GM18508 (cell line): Measurements from ENCODE around the gene SCG2.
"Not testable (repeated sequence)": the region's sequence is repeated elsewhere in the genome, so short reads cannot be mapped to it uniquely, and the experiment has no call there.

ENCODE experiments used
- ATAC-seq: cut with Tn5 transposase; IDR thresholded peaks from one replicate; pipeline ENCODE4 v1.9.1; 2021; ENCODE audit warnings: moderate number of reproducible peaks; ENCODE audit not compliant: insufficient read depth, unreplicated experiment

The SCG2 gene

GRCh38 chr2:223613017-223613950 lies 11.1 kb upstream of the SCG2 start:
- no peak for ATAC-seq

GRCh38 chr2:223612501-223612900 lies 10.3 kb upstream of the SCG2 start:
- no peak for ATAC-seq

GRCh38 chr2:223611061-223611460 lies 8.9 kb upstream of the SCG2 start:
- no peak for ATAC-seq

- no peak for ATAC-seq
Observed at GRCh38 chr2:223607476-223607875, 5.3 kb upstream of the SCG2 start.

GRCh38 chr2:223606946-223607345 lies 4.8 kb upstream of the SCG2 start:
- no peak for ATAC-seq

DNA sequence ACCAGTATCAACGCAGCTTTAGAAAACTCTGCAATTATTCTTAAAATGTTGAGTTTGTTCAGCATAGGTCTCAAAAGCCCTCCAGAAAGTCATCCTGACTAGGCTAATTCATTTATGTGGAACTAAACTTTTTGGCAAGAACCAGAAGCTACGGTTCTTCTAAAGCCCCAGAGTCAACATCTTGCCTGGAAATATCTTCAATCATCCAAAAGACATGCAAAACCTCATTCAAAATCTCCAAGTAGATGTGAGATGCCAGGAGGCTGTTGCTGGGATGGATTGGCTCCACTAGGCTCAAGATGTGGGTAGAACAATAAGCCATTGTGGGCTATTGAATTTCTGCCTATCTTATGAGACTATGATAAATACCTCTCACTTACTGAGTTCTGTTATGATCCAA lies 2.1 kb upstream of the SCG2 start:
- no peak for ATAC-seq

DNA sequence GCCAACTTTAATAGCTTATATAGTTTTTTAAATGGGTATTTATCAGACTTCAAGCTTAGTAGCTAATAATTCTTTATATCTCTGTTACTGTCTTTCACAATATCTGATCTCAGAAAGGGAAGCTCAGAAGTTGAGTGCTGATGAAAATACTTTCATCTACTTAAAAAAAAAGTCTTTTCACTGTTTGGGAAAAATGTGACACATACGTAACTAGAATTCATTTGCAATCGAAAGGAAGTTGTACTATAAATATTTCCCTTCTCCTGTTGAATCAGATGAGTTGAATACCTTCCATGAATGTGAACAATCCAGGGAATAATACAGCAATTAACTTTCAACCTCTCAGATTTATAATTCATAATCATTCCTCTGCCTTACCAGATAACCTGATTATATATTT lies 811 bp upstream of the SCG2 start:
- ATAC-seq: no peak

DNA sequence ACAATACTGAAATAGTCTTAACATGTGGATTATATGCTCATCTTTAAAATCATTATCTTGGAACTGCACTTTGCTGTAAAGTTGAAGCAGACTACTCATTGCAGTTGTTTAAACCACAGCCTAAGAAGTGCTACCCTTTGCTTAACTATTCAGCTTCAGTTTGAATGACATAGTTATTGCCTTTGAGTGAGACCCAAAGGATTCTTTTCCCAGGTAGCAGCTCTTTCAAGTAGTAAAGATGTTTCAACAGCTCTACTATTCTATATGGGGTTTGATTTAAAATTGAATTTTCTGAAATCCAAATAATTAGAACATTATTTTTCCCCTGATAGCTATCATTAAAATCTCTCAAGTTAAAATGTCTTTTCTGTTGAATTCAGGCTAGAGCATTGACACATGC lies 1.1 kb downstream of the SCG2 start:
- no peak for ATAC-seq

GRCh38 chr2:223599640-223600380 lies 2.4 kb downstream of the SCG2 start:
- ATAC-seq: no peak

DNA sequence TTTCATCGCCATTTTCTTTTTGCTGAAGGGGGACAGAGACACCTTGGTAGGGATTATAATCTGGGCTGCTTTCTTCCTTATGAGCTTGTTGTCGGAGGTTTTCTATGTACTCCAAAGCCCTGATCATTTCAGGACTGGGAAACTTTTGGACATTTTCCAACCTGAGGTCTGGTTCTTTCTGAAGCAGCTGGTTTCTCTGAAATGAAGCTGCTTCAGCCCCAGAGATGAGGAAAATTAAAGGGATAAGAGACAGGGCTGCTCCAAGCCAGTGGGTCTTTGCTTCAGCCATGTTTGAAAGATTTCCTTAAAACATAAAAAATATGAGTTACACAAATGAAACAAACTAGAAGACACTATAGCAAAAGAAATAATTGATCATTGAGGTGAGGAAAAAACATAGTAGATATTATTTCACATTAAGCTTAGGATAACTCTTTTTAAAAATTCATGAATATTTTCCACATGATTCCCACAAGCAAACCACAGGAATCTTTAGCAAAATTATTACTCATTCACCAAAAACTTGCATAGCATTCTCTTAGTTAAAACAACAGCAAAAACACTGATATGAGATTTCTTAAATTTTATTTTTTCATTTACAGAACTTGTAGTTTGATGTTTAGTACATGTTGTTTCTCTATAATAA lies 3.0 kb downstream of the SCG2 start:
- ATAC-seq: no peak

- ATAC-seq: no peak
Observed at GRCh38 chr2:223597076-223597475, 5.1 kb downstream of the SCG2 start.

DNA sequence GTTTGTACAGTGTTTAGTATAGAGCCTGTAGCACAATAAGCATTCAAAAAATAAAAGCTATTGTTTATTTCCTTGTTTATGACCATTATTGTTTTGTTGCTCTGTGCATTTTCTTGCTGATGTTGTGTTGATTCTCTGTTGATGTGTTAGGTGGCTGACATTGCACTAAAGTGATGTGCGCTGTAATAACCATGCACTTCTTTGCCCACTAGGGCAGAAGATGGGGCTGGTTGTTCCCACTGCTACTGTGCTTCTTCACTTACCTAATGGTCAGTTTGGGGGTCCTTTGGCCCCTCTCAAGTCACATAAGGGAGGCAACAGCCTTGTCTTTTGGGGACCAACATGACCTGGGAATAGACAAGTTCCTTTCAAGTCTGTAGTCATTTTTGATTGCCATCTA lies 6.0 kb downstream of the SCG2 start:
- no peak for ATAC-seq

- ATAC-seq: no peak
Observed at GRCh38 chr2:223594831-223595230, 7.3 kb downstream of the SCG2 start.

DNA sequence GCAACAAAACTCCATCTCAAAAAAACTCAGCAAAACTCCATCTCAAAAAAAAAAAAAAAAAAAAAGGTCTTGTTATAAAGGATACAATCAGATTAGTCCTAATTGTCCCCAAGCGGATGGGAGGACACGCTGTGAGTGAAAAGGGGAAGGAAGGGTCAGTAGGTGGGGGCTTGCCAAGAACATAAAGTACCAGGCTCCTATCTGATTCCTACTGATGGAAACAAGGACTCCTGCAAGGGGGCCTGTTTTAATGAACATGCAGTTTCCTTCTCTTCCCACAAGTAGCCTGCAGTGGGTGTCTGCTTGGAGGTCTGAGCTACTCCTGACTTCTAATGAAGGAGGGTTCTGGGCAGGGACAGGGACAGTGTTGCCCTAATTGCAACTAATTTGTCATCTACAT lies 7.9 kb downstream of the SCG2 start:
- ATAC-seq: no peak

DNA sequence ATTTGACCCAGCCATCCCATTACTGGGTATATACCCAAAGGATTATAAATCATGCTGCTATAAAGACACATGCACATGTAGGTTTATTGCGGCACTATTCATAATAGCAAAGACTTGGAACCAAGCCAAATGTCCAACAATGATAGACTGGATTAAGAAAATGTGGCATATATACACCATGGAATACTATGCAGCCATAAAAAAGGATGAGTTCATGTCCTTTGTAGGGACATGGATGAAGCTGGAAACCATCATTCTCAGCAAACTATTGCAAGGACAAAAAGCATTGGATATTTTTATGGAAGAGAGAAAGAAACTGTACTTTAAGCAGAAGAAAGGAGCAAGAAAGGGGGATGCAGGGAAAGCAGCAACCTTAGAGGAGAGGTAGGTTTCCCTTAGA lies 9.5 kb downstream of the SCG2 start:
- ATAC-seq: not testable (repeated sequence)

GRCh38 chr2:223591596-223591995 lies 10.6 kb downstream of the SCG2 start:
- no peak for ATAC-seq

- ATAC-seq: no peak
Observed at GRCh38 chr2:223590964-223591363, 11.2 kb downstream of the SCG2 start.

DNA sequence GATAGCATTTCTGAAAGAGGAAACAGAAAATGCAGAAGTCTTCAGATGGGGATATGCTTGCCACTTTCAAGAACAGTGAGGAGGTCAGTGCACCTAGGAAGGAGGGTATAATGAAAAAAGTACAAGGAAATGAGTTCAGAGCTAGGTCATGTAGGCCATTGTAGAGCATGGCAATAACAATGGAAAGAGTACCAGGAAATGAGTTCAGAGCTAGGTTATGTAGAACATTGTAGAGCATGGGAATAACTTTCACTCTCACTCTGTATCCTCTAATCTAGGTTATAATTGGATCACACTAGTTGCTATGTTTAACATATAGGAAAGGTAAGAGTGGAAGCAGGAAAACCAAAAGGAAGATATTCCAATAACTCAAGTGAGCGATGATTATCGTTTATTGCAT lies 12.3 kb downstream of the SCG2 start:
- no peak for ATAC-seq

DNA sequence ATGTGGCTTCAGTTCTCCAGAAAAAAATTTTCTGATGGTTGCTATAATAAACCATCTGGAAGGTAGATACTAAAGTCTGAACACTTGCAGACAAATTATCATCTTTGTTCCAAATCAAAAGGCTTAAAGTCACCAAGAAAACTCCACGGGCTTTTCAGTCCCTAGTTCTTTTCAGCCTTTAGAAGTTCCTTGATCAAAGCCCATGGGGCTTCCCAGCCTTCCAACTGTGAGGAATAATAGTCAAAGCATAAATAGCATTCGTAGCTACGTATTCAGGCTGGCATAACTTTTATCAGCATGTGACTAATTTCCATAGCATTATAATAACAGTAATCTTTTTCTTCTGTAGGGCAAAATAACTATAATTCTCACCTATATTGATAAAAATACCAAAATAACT lies 13.9 kb downstream of the SCG2 start:
- no peak for ATAC-seq

- ATAC-seq: no peak
Observed at GRCh38 chr2:223587301-223587700, 14.9 kb downstream of the SCG2 start.

- no peak for ATAC-seq
Observed at GRCh38 chr2:223586261-223586660, 15.9 kb downstream of the SCG2 start.
